HS-5 (cell line): ENCODE results near the gene FOXD4L4.
"Not testable (repeated sequence)": the region's sequence is repeated elsewhere in the genome, so short reads cannot be mapped to it uniquely, and the experiment has no call there.

ENCODE experiments used
- DNase-seq: peaks from one replicate; pipeline ENCODE4 v3.0.0-alpha.2; 2012; ENCODE audit warnings: low read depth

FOXD4L4 gene

GRCh38 chr9:65737096-65737564 lies at the start of gene FOXD4L4:
TSS of gene FOXD4L4 (plus strand) at chr9:65737146. CDS start at chr9:65737146, 0 bp downstream.
- not testable (repeated sequence) for DNase-seq

- DNase-seq = not testable (repeated sequence)
These were observed 33.4 kb upstream of the FOXD4L4 start for GRCh38 chr9:65703550-65703949.

GRCh38 chr9:65714445-65714844 lies 22.5 kb upstream of the FOXD4L4 start:
- DNase-seq = not testable (repeated sequence)

GRCh38 chr9:65738133-65738532 lies 1.2 kb downstream of the FOXD4L4 start:
- DNase-seq = not testable (repeated sequence)
